ENCODE data around the gene STK33.

GRCh38 chr11:8362899-8363298, 231.1 kb downstream of the STK33 start:
- TF ChIP-seq CTCF (IDR thresholded peaks at IDR 0.05) (no peak), POLR2AphosphoS5 (IDR thresholded peaks at IDR 0.05) (no peak)
